Right cardiac atrium (tissue), 5 donors: Measurements from ENCODE around the gene B3GNT4. TPM values are rescaled to one million over a fixed set of nuclear protein-coding genes. Genes with fewer than 3 reads are reported as not detected.
"Not testable (repeated sequence)": the region's sequence is repeated elsewhere in the genome, so short reads cannot be mapped to it uniquely, and the experiment has no call there.

Experiments
- ATAC-seq, 2 donors: fragments of 200-7000 bp; cut with Tn5 transposase; one replicate each; pipeline versions ENCODE4 v1.8.0 to v1.9.1; 2020; ENCODE audit warnings: moderate library complexity in 2 of 2, mild to moderate bottlenecking in 1 of 2
- DNase-seq, 3 donors: peaks; one replicate each; pipeline ENCODE4 v3.0.0-alpha.2; 2020
- H3K27ac ChIP-seq: one replicate; pipeline ENCODE4 v1.5.1; 2013; ENCODE audit warnings: mild to moderate bottlenecking, low read length, control low read depth, moderate library complexity
- H3K27me3 ChIP-seq: one replicate; pipeline ENCODE4 v1.6.1; 2013; ENCODE audit not compliant: control insufficient read depth, insufficient read depth
- H3K4me1 ChIP-seq: one replicate; pipeline ENCODE4 v1.6.1; 2013; ENCODE audit warnings: low read length; ENCODE audit not compliant: control insufficient read depth, insufficient read depth
- H3K4me3 ChIP-seq: one replicate; pipeline ENCODE4 v1.5.1; 2013; ENCODE audit warnings: low read length, control low read depth
- H3K9me3 ChIP-seq: one replicate; pipeline ENCODE4 v1.6.1; 2013; ENCODE audit warnings: low read length; ENCODE audit not compliant: control insufficient read depth
- WGBS: extraction: QIAGEN DNeasy Blood & Tissue Kit; methylation state at CpG from one replicate; pipeline ENCODE4 v1.1.7; 2013; 5-methylcytosine and 5-hydroxymethylcytosine counted together
- intact Hi-C, 4 donors: fragments of 100-400 bp; cut with DNase I; formaldehyde crosslinking; loops; one replicate each; pipeline versions ENCODE4 v1.11.0 to v1.14.0; 2022 to 2023
- polyA plus RNA-seq: library from polyadenylated mRNA; stranded (reverse); fragments of 200-250 nt; gene quantifications from one replicate; pipeline ENCODE4 v1.2.3, GENCODE V29; 2013
- total RNA-seq, 4 donors: library from RNA; stranded (reverse); fragmentation: NEBNext Ultra II Directional; extraction: Animal tissue kit (Norgen Biotek cat#: 25700); gene quantifications; one replicate each; pipeline ENCODE4 v1.2.1, GENCODE V29; 2021
- donor health status: healthy with polysubstance abuse.
- donor health status: DM: no; HTN: yes; CAD: no.
- donor health status: DM: no; HTN: no; CAD: no.
- donor health status: DM: no; HTN: yes; CAD: no; lungs with severe emphysema.
- donor health status: DM: yes; HTN: yes; CAD: no.

The B3GNT4 gene
- total and polyA plus RNA-seq, 5 donors = 0.29 to 0.36 TPM; not detected in 3

DNA sequence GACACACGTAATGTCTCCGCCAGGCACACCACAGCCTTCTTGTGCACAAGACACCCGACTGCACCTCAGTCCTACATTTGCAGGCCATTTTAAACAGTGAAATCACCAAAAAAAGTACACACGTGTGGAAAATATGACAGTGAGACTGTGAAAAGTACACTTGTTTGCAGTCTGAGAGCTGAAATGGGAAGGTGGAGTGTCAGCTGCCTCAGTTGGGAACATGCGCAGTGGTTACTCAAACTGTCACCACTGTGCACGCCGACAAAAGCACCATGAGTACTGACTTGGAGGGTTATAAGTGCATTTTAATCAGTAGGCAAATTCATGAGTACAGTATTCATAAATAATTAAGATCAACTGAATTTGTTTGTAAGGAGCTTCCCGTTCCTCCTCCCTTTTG, 47.0 kb downstream of the B3GNT4 start:
- DNase-seq (no peak), ATAC-seq (no peak)
- WGBS = 96% methylated on average over 8 of the region's 8 CpGs

DNA sequence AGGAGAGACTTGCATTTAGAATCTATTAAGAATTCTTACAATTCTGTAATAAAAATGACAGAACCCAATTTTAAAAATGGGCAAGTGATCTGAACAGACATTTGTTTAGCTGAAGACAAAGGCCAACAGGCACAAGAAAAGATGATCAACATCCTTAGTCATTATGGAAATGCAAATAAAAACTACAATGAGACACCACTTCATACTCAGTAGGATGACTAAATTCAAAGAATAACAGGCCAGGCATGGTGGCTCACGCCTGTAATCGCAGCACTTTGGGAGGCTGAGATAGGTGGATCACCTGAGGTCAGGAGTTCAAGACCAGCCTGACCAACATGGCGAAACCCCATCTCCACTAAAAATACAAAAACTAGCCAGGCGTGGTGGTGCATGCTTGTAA, 55.0 kb downstream of the B3GNT4 start:
- intact Hi-C loops, H3K4me1 ChIP-seq, H3K27ac ChIP-seq, H3K4me3 ChIP-seq, DNase-seq, ATAC-seq, H3K9me3 ChIP-seq, H3K27me3 ChIP-seq: not testable (repeated sequence)
- WGBS = 95% methylated on average over 4 of the region's 4 CpGs

More for the DNA sequence above, 47.0 kb downstream of the B3GNT4 start:
- Histone ChIP-seq H3K27ac (no peak overlapping the region), H3K4me3 (no peak overlapping the region), H3K4me1 (no peaks in the 10 kb centered on the region), H3K9me3 (no peaks in the 10 kb centered on the region), H3K27me3 (no peaks in the 10 kb centered on the region)
- intact Hi-C loops = no loop called here

Other genes with a start within 250 kb of the B3GNT4 start
- 10 to 100 TPM in 3 of 4 donors, 1 to 10 TPM in 1; 9.5 to 13.2 (median 11.8) TPM for gene BCL7A, start 181.8 kb upstream of the B3GNT4 start, total RNA-seq
- gene BCL7A, start 181.8 kb upstream of the B3GNT4 start, polyA plus RNA-seq = 6.7 TPM
- 10 to 100 TPM; 28.8 to 36.0 (median 33.9) TPM for gene MLXIP, start 125.0 kb upstream of the B3GNT4 start, total RNA-seq
- 26.4 TPM for gene MLXIP, start 125.0 kb upstream of the B3GNT4 start, polyA plus RNA-seq
- gene IL31, start 29.5 kb upstream of the B3GNT4 start, total RNA-seq = not detected
- not detected for gene IL31, start 29.5 kb upstream of the B3GNT4 start, polyA plus RNA-seq
- 1 to 10 TPM in 2 of 4 donors, under 1 TPM in 2; 0.69 to 3.1 (median 1.3) TPM for gene LRRC43, start 20.6 kb upstream of the B3GNT4 start, total RNA-seq
- gene LRRC43, start 20.6 kb upstream of the B3GNT4 start, polyA plus RNA-seq = 2.3 TPM
- gene DIABLO, start 22.3 kb downstream of the B3GNT4 start, total RNA-seq = 10 to 100 TPM; 25.0 to 29.3 (median 27.3) TPM
- 31.9 TPM for gene DIABLO, start 22.3 kb downstream of the B3GNT4 start, polyA plus RNA-seq
- 10 to 100 TPM in 3 of 4 donors, 1 to 10 TPM in 1; 7.8 to 15.2 (median 12.7) TPM for gene VPS33A, start 62.8 kb downstream of the B3GNT4 start, total RNA-seq
- gene VPS33A, start 62.8 kb downstream of the B3GNT4 start, polyA plus RNA-seq = 7.3 TPM
- 100 to 1,000 TPM; 112 to 131 (median 121) TPM for gene CLIP1, start 219.0 kb downstream of the B3GNT4 start, total RNA-seq
- gene CLIP1, start 219.0 kb downstream of the B3GNT4 start, polyA plus RNA-seq = 43.7 TPM